Osteoblast (primary cell): Measurements from ENCODE around the gene IL3. TPM values are rescaled to one million over a fixed set of nuclear protein-coding genes. Genes with fewer than 3 reads are reported as not detected.

Experiments
- DNase-seq: peaks from one replicate; pipeline ENCODE4 v3.0.0; 2011; ENCODE audit warnings: low spot score, mixed read lengths; ENCODE audit not compliant: insufficient read length; ENCODE audit errors: missing footprints
- H2AFZ ChIP-seq: 2 replicates; pipeline ENCODE4 v1.6.0; 2011; ENCODE audit warnings: mild to moderate bottlenecking, low read length
- H3K27ac ChIP-seq: 2 replicates; pipeline ENCODE4 v1.5.1; 2011; ENCODE audit warnings: mild to moderate bottlenecking, low read depth, low read length, moderate library complexity
- H3K27me3 ChIP-seq: 2 replicates; pipeline ENCODE4 v1.6.0; 2012; ENCODE audit warnings: mild to moderate bottlenecking, control low read depth, inconsistent platforms, low read length, moderate library complexity; ENCODE audit not compliant: insufficient read depth
- H3K36me3 ChIP-seq: 2 replicates; pipeline ENCODE4 v1.5.1; 2011; ENCODE audit warnings: mild to moderate bottlenecking, low read length, control low read depth, moderate library complexity; ENCODE audit not compliant: insufficient read depth
- H3K4me1 ChIP-seq: 2 replicates; pipeline ENCODE4 v1.5.1; 2011; ENCODE audit warnings: mild to moderate bottlenecking, low read length, control low read depth, moderate library complexity; ENCODE audit not compliant: insufficient read depth
- H3K4me2 ChIP-seq: 2 replicates; pipeline ENCODE4 v1.6.0; 2011; ENCODE audit warnings: mild to moderate bottlenecking, low read length; ENCODE audit not compliant: insufficient read depth
- H3K4me3 ChIP-seq: fragments of 200-600 bp; sonication (generic); 3 replicates; pipeline ENCODE4 v1.5.1; 2012; ENCODE audit warnings: mild to moderate bottlenecking, low read length, inconsistent platforms; ENCODE audit not compliant: insufficient read depth
- H3K79me2 ChIP-seq: 2 replicates; pipeline ENCODE4 v1.6.0; 2012; ENCODE audit warnings: mild to moderate bottlenecking, low read length, control low read depth, inconsistent platforms; ENCODE audit not compliant: insufficient read depth
- H3K9me3 ChIP-seq: 2 replicates; pipeline ENCODE4 v1.5.1; 2011; ENCODE audit warnings: low read depth, low read length, control low read depth
- H4K20me1 ChIP-seq: 2 replicates; pipeline ENCODE4 v1.6.0; 2012; ENCODE audit warnings: mild to moderate bottlenecking, low read length, control low read depth; ENCODE audit not compliant: insufficient read depth
- CTCF ChIP-seq: IDR thresholded peaks from 2 replicates; pipeline ENCODE4 v1.5.1; 2011; ENCODE audit warnings: mild to moderate bottlenecking, low read depth, low read length, moderate library complexity; ENCODE audit errors: extremely low read depth
- total RNA-seq: library from RNA; depleted of rRNA; stranded (reverse); fragments of >200 nt; gene quantifications from 2 replicates; pipeline ENCODE4 v1.2.3, GENCODE V29; 2012

The IL3 gene
- total RNA-seq, 1 donor, result not detected

GRCh38 chr5:132064738-132065331 lies 4.4 kb downstream of the IL3 start:
- TF ChIP-seq CTCF, result peak; percentile 97
- DNase-seq, result peak; percentile 97
- Histone ChIP-seq H3K27me3 (no peaks in the 10 kb centered on the region), H3K9me3 (no peaks in the 10 kb centered on the region), H4K20me1 (peaks cover 3% of the 10 kb centered on the region), H3K4me2 (no peak overlapping the region), H3K79me2 (no peaks in the 10 kb centered on the region), H2AFZ (no peak overlapping the region), H3K27ac (no peak overlapping the region), H3K4me1 (no peaks in the 10 kb centered on the region), H3K36me3 (no peaks in the 10 kb centered on the region), H3K4me3 (no peak overlapping the region)

GRCh38 chr5:132065351-132065937 lies 5.0 kb downstream of the IL3 start:
- peaks cover 1% of the 10 kb centered on the region for H3K4me1 ChIP-seq
- H4K20me1 ChIP-seq, result peaks cover 3% of the 10 kb centered on the region
- no peak overlapping the region for H2AFZ ChIP-seq
- no peaks in the 10 kb centered on the region for H3K79me2 ChIP-seq
- peak; percentile 95 for DNase-seq
- H3K4me2 ChIP-seq, result no peak overlapping the region
- no peaks in the 10 kb centered on the region for H3K9me3 ChIP-seq
- H3K4me3 ChIP-seq, result no peak overlapping the region
- no peak overlapping the region for H3K27ac ChIP-seq
- TF ChIP-seq CTCF, result peak; percentile 78
- H3K36me3 ChIP-seq, result no peaks in the 10 kb centered on the region
- H3K27me3 ChIP-seq, result no peaks in the 10 kb centered on the region

GRCh38 chr5:132065951-132066701 lies 5.7 kb downstream of the IL3 start:
- no peak for TF ChIP-seq CTCF

GRCh38 chr5:132066871-132067270 lies 6.4 kb downstream of the IL3 start:
- Histone ChIP-seq H3K4me3 (no peak overlapping the region), H3K27ac (no peak overlapping the region), H3K4me1 (peaks cover 9% of the 10 kb centered on the region), H2AFZ (no peak overlapping the region), H3K36me3 (no peaks in the 10 kb centered on the region), H4K20me1 (peaks cover 3% of the 10 kb centered on the region), H3K79me2 (no peaks in the 10 kb centered on the region), H3K4me2 (no peak overlapping the region), H3K27me3 (no peaks in the 10 kb centered on the region), H3K9me3 (no peaks in the 10 kb centered on the region)
- no peak for TF ChIP-seq CTCF
- peak; percentile 76 for DNase-seq

More at GRCh38 chr5:132065951-132066701, 5.7 kb downstream of the IL3 start:
- no peak overlapping the region for H3K27ac ChIP-seq
- H3K79me2 ChIP-seq, result no peaks in the 10 kb centered on the region
- H3K36me3 ChIP-seq, result no peaks in the 10 kb centered on the region
- no peaks in the 10 kb centered on the region for H3K9me3 ChIP-seq
- no peaks in the 10 kb centered on the region for H3K27me3 ChIP-seq
- peaks cover 3% of the 10 kb centered on the region for H4K20me1 ChIP-seq
- DNase-seq, result peak; percentile 53
- no peak overlapping the region for H2AFZ ChIP-seq
- no peak overlapping the region for H3K4me3 ChIP-seq
- no peak overlapping the region for H3K4me2 ChIP-seq
- peaks cover 8% of the 10 kb centered on the region for H3K4me1 ChIP-seq
